Measurements from ENCODE around the gene MOXD1.

GRCh38 chr6:132344811-132345210, 56.5 kb downstream of the MOXD1 start:
- TF ChIP-seq ZNF274 (IDR thresholded peaks at IDR 0.05; ENCODE audit: borderline replicate concordance, extremely low read depth, low read length) = no peak
- TF ChIP-seq EP300 (IDR thresholded peaks at IDR 0.05; ENCODE audit: borderline replicate concordance in 1 of 2, low read depth in 2 of 2, low read length in 2 of 2) = no peak
- TF ChIP-seq SP1 (IDR thresholded peaks at IDR 0.05; ENCODE audit: low read depth, low read length) = no peak
- no peak for TF ChIP-seq CTCF (IDR thresholded peaks at IDR 0.05; ENCODE audit: control extremely low read depth in 1 of 3, insufficient read depth in 1 of 3, low read depth in 1 of 3, low read length in 3 of 3)
- no peak for TF ChIP-seq EZH2 (IDR thresholded peaks at IDR 0.05; ENCODE audit: low read depth, low read length, severe bottlenecking)
- no peak for TF ChIP-seq RXRA (IDR thresholded peaks at IDR 0.05; ENCODE audit: insufficient read depth, low read depth, low read length)
- TF ChIP-seq CEBPB (IDR thresholded peaks at IDR 0.05; ENCODE audit: low read depth, low read length) = no peak
- no peak for TF ChIP-seq MAX (IDR thresholded peaks at IDR 0.05)
- no peak for TF ChIP-seq PHF8 (conservative IDR thresholded peaks at IDR 0.05; ENCODE audit: low read depth, low read length)
- TF ChIP-seq ATF2 (IDR thresholded peaks at IDR 0.05; ENCODE audit: low read length) = no peak
- TF ChIP-seq SRF (IDR thresholded peaks at IDR 0.05; ENCODE audit: low read depth, low read length) = no peak
- TF ChIP-seq YY1 (IDR thresholded peaks at IDR 0.05; ENCODE audit: low read depth, low read length) = no peak
- TF ChIP-seq TEAD4 (IDR thresholded peaks at IDR 0.05; ENCODE audit: low read depth, low read length) = no peak
